Thyroid gland (tissue), 4 donors: ENCODE measurements around the gene EFNB3.

ENCODE experiments used
- POLR2A ChIP-seq, 2 donors: fragments of 450-650 bp; IDR thresholded peaks; one replicate each; pipeline ENCODE4 v1.6.1; 2017; ENCODE audit warnings: antibody characterized with exemption in 2 of 2, mild to moderate bottlenecking in 2 of 2, moderate library complexity in 1 of 2
- TF ChIP-seq, protein P1 (sequence below), 6 experiments: fragments of 200-600 bp in 3 of 6; fragments of 450-650 bp in 3 of 6; sonication (generic) in 3 of 6; IDR thresholded peaks; one replicate each; pipeline ENCODE4 v1.5.1; 2016 to 2019; ENCODE audit warnings: antibody characterized with exemption in 6 of 6, mild to moderate bottlenecking in 2 of 6, inconsistent platforms in 1 of 6, moderate library complexity in 1 of 6

DNA sequence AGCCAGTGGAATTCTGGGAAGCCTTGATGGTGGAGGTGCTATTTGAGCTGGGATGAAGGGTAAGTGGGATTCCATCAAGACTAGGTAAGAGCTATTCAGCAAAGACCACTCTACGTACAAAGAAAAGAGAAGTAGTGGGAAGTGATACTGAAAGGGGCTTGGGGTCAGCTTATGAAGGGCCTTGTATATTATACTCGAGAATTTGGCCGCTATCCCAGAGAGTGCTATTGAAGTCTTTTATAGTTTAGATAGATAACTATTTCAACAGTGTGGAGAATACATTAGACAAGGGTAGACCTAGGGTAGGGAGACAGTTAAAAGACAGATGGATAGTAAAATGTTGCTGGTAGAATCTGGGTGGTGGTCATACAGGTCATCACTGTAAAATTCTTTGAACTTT lies 22.9 kb downstream of the EFNB3 start:
- TF ChIP-seq POLR2A (IDR thresholded peaks at IDR 0.05), result no peak
- TF ChIP-seq, protein P1, sequence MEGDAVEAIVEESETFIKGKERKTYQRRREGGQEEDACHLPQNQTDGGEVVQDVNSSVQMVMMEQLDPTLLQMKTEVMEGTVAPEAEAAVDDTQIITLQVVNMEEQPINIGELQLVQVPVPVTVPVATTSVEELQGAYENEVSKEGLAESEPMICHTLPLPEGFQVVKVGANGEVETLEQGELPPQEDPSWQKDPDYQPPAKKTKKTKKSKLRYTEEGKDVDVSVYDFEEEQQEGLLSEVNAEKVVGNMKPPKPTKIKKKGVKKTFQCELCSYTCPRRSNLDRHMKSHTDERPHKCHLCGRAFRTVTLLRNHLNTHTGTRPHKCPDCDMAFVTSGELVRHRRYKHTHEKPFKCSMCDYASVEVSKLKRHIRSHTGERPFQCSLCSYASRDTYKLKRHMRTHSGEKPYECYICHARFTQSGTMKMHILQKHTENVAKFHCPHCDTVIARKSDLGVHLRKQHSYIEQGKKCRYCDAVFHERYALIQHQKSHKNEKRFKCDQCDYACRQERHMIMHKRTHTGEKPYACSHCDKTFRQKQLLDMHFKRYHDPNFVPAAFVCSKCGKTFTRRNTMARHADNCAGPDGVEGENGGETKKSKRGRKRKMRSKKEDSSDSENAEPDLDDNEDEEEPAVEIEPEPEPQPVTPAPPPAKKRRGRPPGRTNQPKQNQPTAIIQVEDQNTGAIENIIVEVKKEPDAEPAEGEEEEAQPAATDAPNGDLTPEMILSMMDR (IDR thresholded peaks at IDR 0.05), result no peak
